Osteoblast (primary cell): ENCODE results near the gene DIPK1C. TPM values are rescaled to one million over a fixed set of nuclear protein-coding genes. Genes with fewer than 3 reads are reported as not detected.

Experiments
- DNase-seq: peaks from one replicate; pipeline ENCODE4 v3.0.0; 2011; ENCODE audit warnings: low spot score, mixed read lengths; ENCODE audit not compliant: insufficient read length; ENCODE audit errors: missing footprints
- H2AFZ ChIP-seq: 2 replicates; pipeline ENCODE4 v1.6.0; 2011; ENCODE audit warnings: mild to moderate bottlenecking, low read length
- H3K27ac ChIP-seq: 2 replicates; pipeline ENCODE4 v1.5.1; 2011; ENCODE audit warnings: mild to moderate bottlenecking, low read depth, low read length, moderate library complexity
- H3K27me3 ChIP-seq: 2 replicates; pipeline ENCODE4 v1.6.0; 2012; ENCODE audit warnings: mild to moderate bottlenecking, control low read depth, inconsistent platforms, low read length, moderate library complexity; ENCODE audit not compliant: insufficient read depth
- H3K36me3 ChIP-seq: 2 replicates; pipeline ENCODE4 v1.5.1; 2011; ENCODE audit warnings: mild to moderate bottlenecking, low read length, control low read depth, moderate library complexity; ENCODE audit not compliant: insufficient read depth
- H3K4me1 ChIP-seq: 2 replicates; pipeline ENCODE4 v1.5.1; 2011; ENCODE audit warnings: mild to moderate bottlenecking, low read length, control low read depth, moderate library complexity; ENCODE audit not compliant: insufficient read depth
- H3K4me2 ChIP-seq: 2 replicates; pipeline ENCODE4 v1.6.0; 2011; ENCODE audit warnings: mild to moderate bottlenecking, low read length; ENCODE audit not compliant: insufficient read depth
- H3K4me3 ChIP-seq: fragments of 200-600 bp; sonication (generic); 3 replicates; pipeline ENCODE4 v1.5.1; 2012; ENCODE audit warnings: mild to moderate bottlenecking, low read length, inconsistent platforms; ENCODE audit not compliant: insufficient read depth
- H3K79me2 ChIP-seq: 2 replicates; pipeline ENCODE4 v1.6.0; 2012; ENCODE audit warnings: mild to moderate bottlenecking, low read length, control low read depth, inconsistent platforms; ENCODE audit not compliant: insufficient read depth
- H3K9me3 ChIP-seq: 2 replicates; pipeline ENCODE4 v1.5.1; 2011; ENCODE audit warnings: low read depth, low read length, control low read depth
- H4K20me1 ChIP-seq: 2 replicates; pipeline ENCODE4 v1.6.0; 2012; ENCODE audit warnings: mild to moderate bottlenecking, low read length, control low read depth; ENCODE audit not compliant: insufficient read depth
- CTCF ChIP-seq: IDR thresholded peaks from 2 replicates; pipeline ENCODE4 v1.5.1; 2011; ENCODE audit warnings: mild to moderate bottlenecking, low read depth, low read length, moderate library complexity; ENCODE audit errors: extremely low read depth
- total RNA-seq: library from RNA; depleted of rRNA; stranded (reverse); fragments of >200 nt; gene quantifications from 2 replicates; pipeline ENCODE4 v1.2.3, GENCODE V29; 2012

Gene DIPK1C
- total RNA-seq, 1 donor, result not detected

- Histone ChIP-seq H3K4me2 (peak overlapping the region; percentile 98), H3K79me2 (peaks cover 32% of the 10 kb centered on the region), H4K20me1 (peaks cover 3% of the 10 kb centered on the region), H3K36me3 (peaks cover 8% of the 10 kb centered on the region), H3K27ac (peak overlapping the region; percentile 79), H3K27me3 (no peaks in the 10 kb centered on the region), H3K9me3 (no peaks in the 10 kb centered on the region), H2AFZ (peak overlapping the region; percentile 86), H3K4me1 (peaks cover 24% of the 10 kb centered on the region), H3K4me3 (peak overlapping the region; percentile 94)
- no peak for TF ChIP-seq CTCF
- DNase-seq, result peak; percentile 87
These were observed 39.6 kb upstream of the DIPK1C start for GRCh38 chr18:74496508-74497323.

DNA sequence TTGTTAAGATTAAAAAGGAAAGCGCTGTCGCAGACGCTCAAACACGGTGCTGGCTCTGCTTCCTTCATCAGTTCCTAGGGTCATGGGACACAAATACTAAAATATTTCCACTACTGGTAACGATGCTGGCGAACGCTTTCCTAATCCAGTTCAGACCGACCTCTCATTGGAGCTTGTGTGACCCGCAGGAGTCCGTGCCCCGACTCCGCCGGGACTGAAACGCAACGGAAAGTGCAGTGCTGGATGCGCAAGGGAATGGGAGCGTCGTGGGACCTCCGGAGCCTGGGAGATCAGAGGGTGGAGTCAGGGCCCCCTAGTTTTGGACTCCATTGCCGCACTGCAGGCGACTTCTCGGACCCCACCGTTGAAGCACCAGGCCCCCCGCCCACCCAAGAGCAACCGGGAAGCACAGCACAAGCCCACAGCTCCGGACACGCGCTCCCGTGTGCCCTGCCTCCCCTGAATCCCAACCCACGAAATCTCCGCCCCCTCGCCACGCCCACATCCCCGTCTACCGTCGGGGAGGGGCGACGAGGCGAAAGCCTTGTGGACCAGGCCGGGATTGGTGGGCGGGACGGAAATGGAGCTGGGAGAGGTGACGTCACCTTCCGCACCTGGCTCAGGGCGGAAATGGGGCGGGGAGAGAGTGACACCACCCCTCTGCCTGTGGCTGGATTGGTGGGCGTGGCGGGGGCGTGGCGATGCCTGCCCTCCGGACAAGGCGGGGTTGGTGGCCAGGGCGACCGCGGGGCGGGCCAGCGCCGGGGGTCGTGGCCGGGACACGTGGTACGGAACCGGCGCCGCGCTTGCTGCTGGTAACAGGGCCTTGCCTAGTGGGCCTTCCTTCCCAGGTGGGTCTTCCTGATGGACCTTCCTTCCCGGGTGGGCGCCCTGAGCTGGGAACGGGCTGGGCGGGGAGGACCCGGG is 38.7 kb upstream of the DIPK1C start, which contains the start of gene CNDP2:
Gene CNDP2 (plus strand): TSS at position 783 of the 927 bp plus-strand sequence. CDS start 3,611 bp downstream, outside the sequence.
- Histone ChIP-seq H3K9me3 (no peaks in the 10 kb centered on the region), H3K36me3 (no peaks in the 10 kb centered on the region), H3K4me2 (peak within 1 kb of the TSS; percentile 98), H3K4me3 (peak within 1 kb of the TSS; percentile 94), H3K27me3 (no peaks in the 10 kb centered on the region), H2AFZ (peak within 1 kb of the TSS; percentile 98), H4K20me1 (peaks cover 3% of the 10 kb centered on the region), H3K79me2 (peaks cover 32% of the 10 kb centered on the region), H3K27ac (peak within 1 kb of the TSS; percentile 79), H3K4me1 (peaks cover 24% of the 10 kb centered on the region)
- peak; percentile 100 for DNase-seq
- TF ChIP-seq CTCF, result no peak

DNA sequence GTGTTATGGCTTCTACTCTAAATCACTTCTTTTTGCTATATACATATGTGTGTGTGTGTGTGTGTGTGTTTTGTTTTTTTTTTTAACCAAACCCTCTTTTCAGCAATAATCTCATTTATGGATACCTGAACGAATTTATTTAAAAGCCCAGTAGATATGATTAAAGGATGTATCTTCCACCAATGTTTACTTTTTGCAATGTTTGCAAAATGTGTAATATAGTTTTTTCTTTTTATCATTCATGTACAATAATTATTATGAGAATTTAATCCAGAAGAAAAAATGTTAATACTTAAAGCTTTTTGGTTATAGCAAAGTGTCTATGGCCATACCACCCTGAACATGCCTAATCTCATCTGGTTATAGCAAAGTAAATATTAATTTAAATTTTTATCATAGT is 37.4 kb upstream of the DIPK1C start:
- Histone ChIP-seq H3K9me3 (no peaks in the 10 kb centered on the region), H3K79me2 (peaks cover 27% of the 10 kb centered on the region), H3K4me2 (no peak overlapping the region), H3K27me3 (no peaks in the 10 kb centered on the region), H3K4me3 (no peak overlapping the region), H2AFZ (no peak overlapping the region), H4K20me1 (peaks cover 3% of the 10 kb centered on the region), H3K4me1 (peaks cover 23% of the 10 kb centered on the region), H3K27ac (no peak overlapping the region), H3K36me3 (no peaks in the 10 kb centered on the region)
- DNase-seq, result no peak
- no peak for TF ChIP-seq CTCF
